Suprapubic skin (tissue), 4 donors: ENCODE data around the gene NXPH2. TPM values are rescaled to one million over a fixed set of nuclear protein-coding genes. Genes with fewer than 3 reads are reported as not detected.

Experiments used
- DNase-seq, 2 donors: peaks; one replicate each; pipeline ENCODE4 v3.0.0-alpha.2; 2019; ENCODE audit warnings: low spot score in 2 of 2
- H3K27ac ChIP-seq: fragments of 200-600 bp; sonication (generic); one replicate; pipeline ENCODE4 v1.5.1; 2019
- H3K27me3 ChIP-seq: fragments of 200-600 bp; sonication (generic); one replicate; pipeline ENCODE4 v1.5.1; 2019
- H3K36me3 ChIP-seq: fragments of 200-600 bp; sonication (generic); one replicate; pipeline ENCODE4 v1.5.1; 2019
- H3K4me1 ChIP-seq: fragments of 200-600 bp; sonication (generic); one replicate; pipeline ENCODE4 v1.5.1; 2019
- H3K4me3 ChIP-seq: fragments of 200-600 bp; sonication (generic); one replicate; pipeline ENCODE4 v1.5.1; 2019; ENCODE audit warnings: mild to moderate bottlenecking
- H3K9me3 ChIP-seq: fragments of 200-600 bp; sonication (generic); one replicate; pipeline ENCODE4 v1.5.1; 2019
- EP300 ChIP-seq: sonication (generic); formaldehyde crosslinking; IDR thresholded peaks from one replicate; pipeline ENCODE4 v1.6.1; 2017; ENCODE audit warnings: antibody characterized with exemption
- POLR2A ChIP-seq, 2 donors: fragments of 450-650 bp; IDR thresholded peaks; one replicate each; pipeline ENCODE4 v1.6.1; 2017; ENCODE audit warnings: antibody characterized with exemption in 2 of 2, mild to moderate bottlenecking in 2 of 2, moderate library complexity in 2 of 2
- POLR2AphosphoS5 ChIP-seq, 3 donors: sonication (generic); formaldehyde crosslinking; IDR thresholded peaks; one replicate each; pipeline ENCODE4 v1.6.1; 2017; ENCODE audit warnings: antibody characterized with exemption in 3 of 3
- WGBS: methylation state at CpG from one replicate; pipeline ENCODE4 v1.1.5; 2018; 5-methylcytosine and 5-hydroxymethylcytosine counted together
- total RNA-seq, 4 donors: library from RNA; depleted of rRNA; stranded (reverse); fragments of >200 nt; gene quantifications; one replicate each; pipeline ENCODE4 v1.1.0, GENCODE V29; 2016
- TF ChIP-seq, protein P1 (sequence below), 2 donors: fragments of 200-600 bp in 1 of 2; fragments of 450-650 bp in 1 of 2; sonication (generic) in 1 of 2; IDR thresholded peaks; one replicate each; pipeline ENCODE4 v1.5.1; 2016 to 2019; ENCODE audit warnings: antibody characterized with exemption in 2 of 2, mild to moderate bottlenecking in 1 of 2, moderate library complexity in 1 of 2

Gene NXPH2
- total RNA-seq, 4 donors from 2014 or later = not detected

DNA sequence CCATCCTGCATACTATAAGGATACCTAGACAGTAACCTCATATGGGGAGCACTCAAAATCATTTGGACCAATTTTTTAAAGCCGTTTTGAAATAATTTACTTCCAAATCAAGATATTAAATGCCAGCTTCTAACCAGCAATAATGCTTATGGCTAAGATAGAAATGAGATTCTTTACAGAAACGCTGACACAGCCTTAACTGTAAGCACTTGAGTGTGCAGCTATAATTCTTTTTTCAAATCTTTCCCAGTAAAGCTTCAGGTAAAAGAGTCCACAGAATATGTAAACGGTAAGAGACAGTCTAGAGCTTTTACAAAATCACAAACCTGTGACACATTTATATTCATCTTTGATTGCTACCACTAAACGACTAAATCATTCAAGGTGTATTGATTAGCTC lies 4.5 kb downstream of the NXPH2 start:
- no peak for DNase-seq
- Histone ChIP-seq H3K36me3 (no peaks in the 10 kb centered on the region), H3K27me3 (peaks cover 50% of the 10 kb centered on the region), H3K9me3 (no peaks in the 10 kb centered on the region), H3K27ac (no peak overlapping the region), H3K4me3 (no peak overlapping the region), H3K4me1 (peaks cover 19% of the 10 kb centered on the region)
- WGBS = 71% methylated on average over 4 of the region's 4 CpGs
- TF ChIP-seq EP300 (no peak), POLR2AphosphoS5 (IDR thresholded peaks at IDR 0.05) (no peak), POLR2A (IDR thresholded peaks at IDR 0.05) (no peak)
- TF ChIP-seq, protein P1, sequence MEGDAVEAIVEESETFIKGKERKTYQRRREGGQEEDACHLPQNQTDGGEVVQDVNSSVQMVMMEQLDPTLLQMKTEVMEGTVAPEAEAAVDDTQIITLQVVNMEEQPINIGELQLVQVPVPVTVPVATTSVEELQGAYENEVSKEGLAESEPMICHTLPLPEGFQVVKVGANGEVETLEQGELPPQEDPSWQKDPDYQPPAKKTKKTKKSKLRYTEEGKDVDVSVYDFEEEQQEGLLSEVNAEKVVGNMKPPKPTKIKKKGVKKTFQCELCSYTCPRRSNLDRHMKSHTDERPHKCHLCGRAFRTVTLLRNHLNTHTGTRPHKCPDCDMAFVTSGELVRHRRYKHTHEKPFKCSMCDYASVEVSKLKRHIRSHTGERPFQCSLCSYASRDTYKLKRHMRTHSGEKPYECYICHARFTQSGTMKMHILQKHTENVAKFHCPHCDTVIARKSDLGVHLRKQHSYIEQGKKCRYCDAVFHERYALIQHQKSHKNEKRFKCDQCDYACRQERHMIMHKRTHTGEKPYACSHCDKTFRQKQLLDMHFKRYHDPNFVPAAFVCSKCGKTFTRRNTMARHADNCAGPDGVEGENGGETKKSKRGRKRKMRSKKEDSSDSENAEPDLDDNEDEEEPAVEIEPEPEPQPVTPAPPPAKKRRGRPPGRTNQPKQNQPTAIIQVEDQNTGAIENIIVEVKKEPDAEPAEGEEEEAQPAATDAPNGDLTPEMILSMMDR (IDR thresholded peaks at IDR 0.05) = no peak

DNA sequence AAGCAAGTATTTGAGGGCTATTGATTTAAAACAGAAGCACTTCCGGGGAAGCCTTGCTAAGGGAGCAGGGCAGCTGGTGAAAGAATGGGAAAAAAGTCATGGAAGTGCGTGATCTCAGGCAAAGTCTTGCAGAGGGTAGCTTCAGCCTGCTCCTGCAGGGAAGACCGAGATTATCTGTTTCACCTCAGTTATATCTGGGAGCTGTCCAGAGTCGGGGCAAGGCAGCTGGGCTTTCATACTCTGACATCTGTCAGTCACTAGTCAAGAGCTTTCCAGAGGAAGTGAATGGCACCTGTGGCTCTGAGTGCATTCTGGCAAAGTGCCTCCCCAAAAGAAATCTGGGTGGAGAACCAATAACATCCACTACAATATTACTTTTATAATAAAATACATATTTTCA lies 8.7 kb downstream of the NXPH2 start:
- Histone ChIP-seq H3K9me3 (no peaks in the 10 kb centered on the region), H3K4me1 (no peaks in the 10 kb centered on the region), H3K27me3 (peaks cover 12% of the 10 kb centered on the region), H3K36me3 (no peaks in the 10 kb centered on the region), H3K27ac (no peak overlapping the region), H3K4me3 (no peak overlapping the region)
- DNase-seq = no peak
- TF ChIP-seq, protein P1 (IDR thresholded peaks at IDR 0.05) = no peak
- TF ChIP-seq EP300 = no peak
- no peak for TF ChIP-seq POLR2A (IDR thresholded peaks at IDR 0.05)
- no peak for TF ChIP-seq POLR2AphosphoS5 (IDR thresholded peaks at IDR 0.05)
- WGBS = 52% methylated on average over 4 of the region's 4 CpGs

DNA sequence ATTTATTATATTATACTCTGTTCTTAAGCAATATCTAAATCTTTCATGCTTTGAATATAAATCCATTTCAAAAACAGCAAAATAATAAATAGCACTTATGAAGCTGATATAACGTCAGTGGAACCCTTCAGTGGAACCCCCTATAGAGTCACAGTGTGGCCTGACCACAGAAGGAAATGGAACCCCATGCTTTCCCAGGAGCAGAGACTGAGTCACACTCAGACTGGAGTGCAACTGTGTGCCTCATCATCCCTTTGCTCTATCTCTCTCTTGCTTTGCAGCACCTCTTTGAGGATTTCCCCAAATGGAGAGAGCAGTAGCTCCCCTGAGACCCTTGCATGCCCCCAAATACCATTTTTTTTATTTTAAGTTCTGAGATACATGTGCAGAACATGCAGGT lies 13.1 kb downstream of the NXPH2 start:
- H3K4me1 ChIP-seq = no peaks in the 10 kb centered on the region
- WGBS = 79% methylated on average over 1 of the region's 1 CpG
- H3K27ac ChIP-seq = no peak overlapping the region
- no peaks in the 10 kb centered on the region for H3K27me3 ChIP-seq
- H3K4me3 ChIP-seq = no peak overlapping the region
- H3K9me3 ChIP-seq = no peaks in the 10 kb centered on the region
- TF ChIP-seq, protein P1 (IDR thresholded peaks at IDR 0.05) = no peak
- no peak for TF ChIP-seq EP300
- TF ChIP-seq POLR2A (IDR thresholded peaks at IDR 0.05) = no peak
- TF ChIP-seq POLR2AphosphoS5 (IDR thresholded peaks at IDR 0.05) = no peak
- H3K36me3 ChIP-seq = no peaks in the 10 kb centered on the region
- DNase-seq = no peak

DNA sequence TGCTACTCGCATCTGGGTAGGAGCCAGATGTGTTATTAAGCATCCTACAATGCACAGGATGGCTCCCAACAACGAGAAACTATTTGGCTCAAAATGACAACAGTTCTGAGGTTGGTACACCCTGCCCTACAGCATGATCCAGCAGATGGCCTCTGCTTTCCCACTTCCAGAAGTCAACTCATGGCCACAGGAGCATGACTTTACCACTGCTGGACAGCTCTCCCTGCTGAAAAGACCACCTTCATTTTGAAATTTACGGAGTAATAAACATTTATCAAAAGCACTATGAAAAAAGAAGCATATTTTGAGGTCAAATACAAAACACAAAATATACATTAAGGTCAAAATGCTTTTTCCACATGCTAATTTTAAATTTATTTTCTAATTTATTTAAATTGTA lies 13.7 kb downstream of the NXPH2 start:
- H3K27ac ChIP-seq = no peak overlapping the region
- H3K9me3 ChIP-seq = no peaks in the 10 kb centered on the region
- no peak overlapping the region for H3K4me3 ChIP-seq
- H3K4me1 ChIP-seq = no peaks in the 10 kb centered on the region
- DNase-seq = no peak
- no peak for TF ChIP-seq POLR2AphosphoS5 (IDR thresholded peaks at IDR 0.05)
- no peak for TF ChIP-seq POLR2A (IDR thresholded peaks at IDR 0.05)
- no peaks in the 10 kb centered on the region for H3K27me3 ChIP-seq
- WGBS = 69% methylated on average over 3 of the region's 3 CpGs
- H3K36me3 ChIP-seq = no peaks in the 10 kb centered on the region

DNA sequence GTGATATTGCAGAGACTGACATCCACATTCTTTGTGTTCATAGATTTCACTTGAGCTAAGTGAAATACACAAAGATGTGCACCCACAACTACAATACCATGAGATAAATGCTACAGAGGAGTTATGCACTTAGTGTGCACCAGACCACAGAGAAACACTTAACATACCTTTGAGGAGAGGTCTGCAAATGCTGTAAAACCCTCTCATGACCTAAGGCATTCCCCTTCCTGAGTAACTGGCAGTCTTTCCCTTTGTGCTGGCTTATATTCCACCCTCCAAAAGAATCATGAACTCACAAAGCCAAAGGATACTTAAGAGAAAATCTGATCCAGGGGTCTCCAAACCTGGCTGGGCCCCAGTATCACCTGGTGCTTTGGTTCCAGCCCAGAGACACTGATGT lies 16.2 kb downstream of the NXPH2 start:
- Histone ChIP-seq H3K9me3 (no peaks in the 10 kb centered on the region), H3K27ac (no peak overlapping the region), H3K4me3 (no peak overlapping the region), H3K27me3 (no peaks in the 10 kb centered on the region), H3K36me3 (no peaks in the 10 kb centered on the region), H3K4me1 (no peaks in the 10 kb centered on the region)
- TF ChIP-seq, protein P1 (IDR thresholded peaks at IDR 0.05) = no peak
- TF ChIP-seq EP300 = no peak
- TF ChIP-seq POLR2A (IDR thresholded peaks at IDR 0.05) = no peak
- no peak for TF ChIP-seq POLR2AphosphoS5 (IDR thresholded peaks at IDR 0.05)
- no peak for DNase-seq

DNA sequence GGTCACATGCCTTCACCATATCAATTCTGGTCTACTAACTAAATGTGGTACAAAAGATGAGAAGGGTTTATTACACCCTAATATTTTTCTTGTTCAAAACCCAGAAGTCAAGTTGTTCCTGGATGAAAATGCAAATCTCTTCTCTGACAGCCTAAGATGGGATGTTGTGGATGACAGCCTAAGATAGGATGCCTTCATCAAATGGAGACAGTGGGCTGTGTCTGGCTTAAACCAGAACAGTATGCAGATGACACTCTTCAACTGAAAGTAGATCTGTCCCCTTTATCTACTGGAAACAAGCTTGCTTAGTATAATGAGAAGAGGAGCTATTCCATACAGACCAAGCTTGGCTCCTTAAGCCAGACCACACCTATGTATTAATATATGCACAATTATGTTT lies 17.7 kb downstream of the NXPH2 start:
- no peak for DNase-seq
- H3K9me3 ChIP-seq = no peaks in the 10 kb centered on the region
- H3K27me3 ChIP-seq = no peaks in the 10 kb centered on the region
- no peaks in the 10 kb centered on the region for H3K4me1 ChIP-seq
- H3K36me3 ChIP-seq = no peaks in the 10 kb centered on the region
- TF ChIP-seq, protein P1 (IDR thresholded peaks at IDR 0.05) = no peak
- TF ChIP-seq EP300 (no peak), POLR2AphosphoS5 (IDR thresholded peaks at IDR 0.05) (no peak), POLR2A (IDR thresholded peaks at IDR 0.05) (no peak)
- H3K4me3 ChIP-seq = no peak overlapping the region
- no peak overlapping the region for H3K27ac ChIP-seq
